DMS114 treated with DMSO at 0.1 percent for 48 hours (cell line): Measurements from ENCODE around the gene INAVA.

Experiments
- DNase-seq: peaks from one replicate; lab custom pipeline; 2025; ENCODE audit not compliant: unreplicated experiment; lab: John Stamatoyannopoulos, UW

Gene INAVA

GRCh38 chr1:200894712-200895442 lies at the start of gene INAVA:
TSS of gene INAVA (plus strand) at chr1:200894900. CDS start at chr1:200898401, 3,501 bp downstream.
- DNase-seq = no peak

GRCh38 chr1:200845360-200845759 lies 49.3 kb upstream of the INAVA start:
- DNase-seq = no peak

GRCh38 chr1:200846398-200846797 lies 48.3 kb upstream of the INAVA start:
- no peak for DNase-seq

- DNase-seq = no peak
Measured at GRCh38 chr1:200849430-200849829, 45.3 kb upstream of the INAVA start.

GRCh38 chr1:200850554-200850953 lies 44.1 kb upstream of the INAVA start:
- no peak for DNase-seq

- no peak for DNase-seq
Measured at GRCh38 chr1:200856716-200857357, 37.9 kb upstream of the INAVA start.

GRCh38 chr1:200857804-200858203 lies 36.9 kb upstream of the INAVA start:
- DNase-seq = no peak

- DNase-seq = no peak
Measured at GRCh38 chr1:200861937-200862647, 32.6 kb upstream of the INAVA start.

GRCh38 chr1:200862713-200863415 lies 31.8 kb upstream of the INAVA start:
- no peak for DNase-seq

- DNase-seq = no peak
Measured at GRCh38 chr1:200866116-200866515, 28.6 kb upstream of the INAVA start.

- DNase-seq = no peak
Measured at GRCh38 chr1:200866521-200866920, 28.2 kb upstream of the INAVA start.

- no peak for DNase-seq
Measured at GRCh38 chr1:200867018-200867811, 27.5 kb upstream of the INAVA start.

GRCh38 chr1:200869376-200869752 lies 25.3 kb upstream of the INAVA start:
- no peak for DNase-seq

GRCh38 chr1:200869753-200870391 lies 24.8 kb upstream of the INAVA start:
- DNase-seq = no peak

- no peak for DNase-seq
Measured at GRCh38 chr1:200872446-200873115, 22.1 kb upstream of the INAVA start, which contains the start of gene GPR25. TSS of gene GPR25 (plus strand) at chr1:200872981. CDS start at chr1:200873038, 57 bp downstream.

GRCh38 chr1:200873116-200873670 lies 21.5 kb upstream of the INAVA start:
- DNase-seq = no peak

GRCh38 chr1:200873671-200874397 lies 20.9 kb upstream of the INAVA start:
- no peak for DNase-seq

GRCh38 chr1:200874694-200875093 lies 20.0 kb upstream of the INAVA start:
- no peak for DNase-seq

GRCh38 chr1:200875416-200875815 lies 19.3 kb upstream of the INAVA start:
- no peak for DNase-seq
